H1 (cell line): ENCODE measurements around the gene EMX1. TPM values are rescaled to one million over a fixed set of nuclear protein-coding genes. Genes with fewer than 3 reads are reported as not detected.

Experiments
- FOSL1 ChIP-seq: IDR thresholded peaks from 2 replicates; pipeline ENCODE4 v1.6.1; 2011; ENCODE audit warnings: mild to moderate bottlenecking, low read depth, low read length, moderate library complexity; ENCODE audit not compliant: insufficient read depth
- GTF2F1 ChIP-seq: IDR thresholded peaks from 2 replicates; pipeline ENCODE4 v1.6.1; 2012; ENCODE audit warnings: low read depth, low read length, improper control_type of control experiment, borderline replicate concordance
- RAD21 ChIP-seq, 2 experiments: IDR thresholded peaks in 1 of 2; conservative IDR thresholded peaks in 1 of 2; 2 replicates each; pipeline ENCODE4 v1.6.1; 2011; ENCODE audit warnings: low read depth in 2 of 2, low read length in 2 of 2, improper control_type of control experiment in 1 of 2, inconsistent platforms in 1 of 2, mild to moderate bottlenecking in 1 of 2, moderate library complexity in 1 of 2
- polyA plus RNA-seq, 7 experiments: library from polyadenylated mRNA; depleted of rRNA in 3 of 7; stranded (reverse) in 5 of 7; unstranded in 2 of 7; fragments of >200 nt in 5 of 7; fragments of 200-250 nt in 2 of 7; gene quantifications; 1 replicate in 5 of 7; 2 replicates in 1 of 7; 4 replicates in 1 of 7; pipeline versions ENCODE4 v1.2.1 to v1.2.3, GENCODE V29; 2011 to 2013; ENCODE audit warnings: missing spikeins in 2 of 7, mixed read lengths in 2 of 7
- total RNA-seq: library from RNA; stranded (reverse); fragmentation: NEBNext Ultra II Directional; extraction: Animal tissue kit (Norgen Biotek cat#: 25700); gene quantifications from 2 replicates; pipeline ENCODE4 v1.2.1, GENCODE V29; 2021

EMX1 gene
- total and polyA plus RNA-seq, 2 of the 8 experiments (the other 6 are each of a cell fraction or from before 2014, with no cell fraction given) = 2.4 to 4.9 TPM

DNA sequence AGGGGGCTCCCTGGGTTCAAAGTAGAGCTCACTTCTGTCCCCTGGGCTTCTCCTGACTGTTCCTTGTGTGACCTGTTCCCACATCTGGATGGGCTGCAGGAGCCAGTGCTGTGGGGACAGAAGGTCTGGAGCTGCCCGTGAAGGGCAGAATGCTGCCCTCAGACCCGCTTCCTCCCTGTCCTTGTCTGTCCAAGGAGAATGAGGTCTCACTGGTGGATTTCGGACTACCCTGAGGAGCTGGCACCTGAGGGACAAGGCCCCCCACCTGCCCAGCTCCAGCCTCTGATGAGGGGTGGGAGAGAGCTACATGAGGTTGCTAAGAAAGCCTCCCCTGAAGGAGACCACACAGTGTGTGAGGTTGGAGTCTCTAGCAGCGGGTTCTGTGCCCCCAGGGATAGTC is 15.5 kb downstream of the EMX1 start (continued):
- TF ChIP-seq FOSL1 (no peak), GTF2F1 (no peak), RAD21 (IDR thresholded peaks at IDR 0.05 in 1 of 2, conservative IDR thresholded peaks at IDR 0.05 in 1 of 2; ENCODE audit: low read depth in 2 of 2, low read length in 2 of 2) (no peak)
